ENCODE results near the gene PSMB7. TPM values are rescaled to one million over a fixed set of nuclear protein-coding genes. Genes with fewer than 3 reads are reported as not detected.
A peak's percentile ranks its signal among the peaks of the same experiment; 100 is the strongest.

PSMB7 gene
- total RNA-seq, 6 experiments from 2014 or later = 220 to 267 (median 263) TPM

DNA sequence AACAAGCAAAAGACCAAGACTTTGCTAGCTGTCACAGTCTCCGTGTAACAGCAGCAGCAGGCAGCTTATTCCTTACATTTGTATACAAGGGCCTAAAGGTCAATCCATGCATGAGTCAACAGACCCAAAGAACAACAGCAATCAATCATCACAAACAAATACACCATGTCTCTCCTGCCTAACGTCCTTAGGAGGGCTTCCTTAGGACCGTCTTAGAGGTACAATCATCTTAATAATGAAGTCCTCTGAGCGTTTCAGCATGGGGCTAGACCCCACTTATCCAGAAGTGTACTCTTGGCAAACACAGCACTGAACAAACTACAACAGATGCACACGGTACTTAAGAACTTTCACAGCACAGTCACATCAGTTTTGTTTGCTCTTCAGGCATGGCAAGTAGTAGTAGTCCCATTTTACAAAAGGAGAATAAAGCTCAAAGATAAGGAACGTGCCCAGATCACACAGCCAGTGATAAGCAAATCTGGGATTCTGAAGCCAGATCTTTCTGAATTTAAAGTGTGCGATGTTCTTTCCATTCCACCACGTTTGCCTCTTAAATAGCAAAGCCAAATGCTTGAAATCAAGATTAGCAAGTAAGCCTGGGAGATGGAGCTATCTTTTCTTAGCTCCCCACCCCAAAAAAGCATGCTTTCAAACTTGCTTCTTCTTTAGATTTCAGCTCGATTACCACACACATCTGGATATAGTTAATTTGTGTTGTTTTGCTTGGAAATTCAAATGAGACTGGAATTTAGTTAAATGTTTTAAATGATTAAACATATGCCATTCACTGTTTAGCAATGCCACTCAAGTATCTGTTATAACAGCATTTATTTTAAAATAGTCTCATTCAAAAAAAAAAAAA is 24.2 kb downstream of the PSMB7 start:
- Mint-ChIP-seq H3K4me1 (ENCODE audit: low read depth) (peaks cover 96% of the 10 kb centered on the region), H3K27me3 (ENCODE audit: insufficient read depth) (no peaks in the 10 kb centered on the region), H3K9me3 (no peaks in the 10 kb centered on the region), H3K4me3 (peak overlapping the region; percentile 70), H3K27ac (peak overlapping the region; percentile 87), H3K36me3 (ENCODE audit: low read depth) (no peaks in the 10 kb centered on the region)
- no peak for DNase-seq
- TF ChIP-seq, protein P1, sequence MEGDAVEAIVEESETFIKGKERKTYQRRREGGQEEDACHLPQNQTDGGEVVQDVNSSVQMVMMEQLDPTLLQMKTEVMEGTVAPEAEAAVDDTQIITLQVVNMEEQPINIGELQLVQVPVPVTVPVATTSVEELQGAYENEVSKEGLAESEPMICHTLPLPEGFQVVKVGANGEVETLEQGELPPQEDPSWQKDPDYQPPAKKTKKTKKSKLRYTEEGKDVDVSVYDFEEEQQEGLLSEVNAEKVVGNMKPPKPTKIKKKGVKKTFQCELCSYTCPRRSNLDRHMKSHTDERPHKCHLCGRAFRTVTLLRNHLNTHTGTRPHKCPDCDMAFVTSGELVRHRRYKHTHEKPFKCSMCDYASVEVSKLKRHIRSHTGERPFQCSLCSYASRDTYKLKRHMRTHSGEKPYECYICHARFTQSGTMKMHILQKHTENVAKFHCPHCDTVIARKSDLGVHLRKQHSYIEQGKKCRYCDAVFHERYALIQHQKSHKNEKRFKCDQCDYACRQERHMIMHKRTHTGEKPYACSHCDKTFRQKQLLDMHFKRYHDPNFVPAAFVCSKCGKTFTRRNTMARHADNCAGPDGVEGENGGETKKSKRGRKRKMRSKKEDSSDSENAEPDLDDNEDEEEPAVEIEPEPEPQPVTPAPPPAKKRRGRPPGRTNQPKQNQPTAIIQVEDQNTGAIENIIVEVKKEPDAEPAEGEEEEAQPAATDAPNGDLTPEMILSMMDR (IDR thresholded peaks at IDR 0.05) = no peak

DNA sequence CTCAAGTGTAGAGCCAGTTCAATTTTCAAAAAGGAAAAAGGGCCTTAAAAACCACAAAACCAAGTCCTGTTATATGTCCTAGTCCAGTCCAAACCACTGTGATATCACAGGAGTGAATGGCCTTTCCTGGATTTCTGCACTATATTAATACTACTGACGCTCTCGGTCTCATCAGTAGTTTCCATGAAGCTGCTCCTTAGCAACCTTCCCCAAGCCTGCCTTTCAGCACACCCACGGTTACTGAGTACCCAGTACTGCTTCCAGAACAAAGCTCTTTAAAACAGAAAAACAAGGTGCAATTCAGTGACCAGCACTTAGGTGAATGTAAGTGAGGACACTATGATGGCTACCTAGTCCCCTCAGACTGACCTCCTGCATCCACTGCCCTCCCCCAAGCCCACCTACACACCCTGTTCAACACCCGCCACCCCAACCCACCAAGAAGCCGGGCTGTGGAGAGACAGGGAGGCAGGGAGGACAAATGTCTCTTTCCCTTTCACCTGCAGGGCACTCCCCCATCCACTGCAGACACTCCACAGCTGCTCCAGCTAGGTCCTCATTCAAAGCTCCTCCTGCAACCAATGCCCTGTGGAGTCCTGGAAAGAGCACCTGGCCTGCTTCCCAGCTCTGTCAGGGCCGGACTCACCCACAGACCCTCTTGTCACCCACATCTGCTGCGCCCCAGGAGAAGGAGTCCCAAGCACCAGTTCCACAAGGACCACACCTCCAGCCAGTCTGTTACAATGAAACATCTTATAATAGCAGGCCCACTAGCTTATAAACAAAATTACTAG is 25.9 kb downstream of the PSMB7 start:
- no peaks in the 10 kb centered on the region for H3K36me3 Mint-ChIP-seq (ENCODE audit: low read depth)
- H3K4me1 Mint-ChIP-seq (ENCODE audit: low read depth) = peaks cover 86% of the 10 kb centered on the region
- peak overlapping the region; percentile 14; the same call in 1 of the 2 replicates for H3K27ac Mint-ChIP-seq

DNA sequence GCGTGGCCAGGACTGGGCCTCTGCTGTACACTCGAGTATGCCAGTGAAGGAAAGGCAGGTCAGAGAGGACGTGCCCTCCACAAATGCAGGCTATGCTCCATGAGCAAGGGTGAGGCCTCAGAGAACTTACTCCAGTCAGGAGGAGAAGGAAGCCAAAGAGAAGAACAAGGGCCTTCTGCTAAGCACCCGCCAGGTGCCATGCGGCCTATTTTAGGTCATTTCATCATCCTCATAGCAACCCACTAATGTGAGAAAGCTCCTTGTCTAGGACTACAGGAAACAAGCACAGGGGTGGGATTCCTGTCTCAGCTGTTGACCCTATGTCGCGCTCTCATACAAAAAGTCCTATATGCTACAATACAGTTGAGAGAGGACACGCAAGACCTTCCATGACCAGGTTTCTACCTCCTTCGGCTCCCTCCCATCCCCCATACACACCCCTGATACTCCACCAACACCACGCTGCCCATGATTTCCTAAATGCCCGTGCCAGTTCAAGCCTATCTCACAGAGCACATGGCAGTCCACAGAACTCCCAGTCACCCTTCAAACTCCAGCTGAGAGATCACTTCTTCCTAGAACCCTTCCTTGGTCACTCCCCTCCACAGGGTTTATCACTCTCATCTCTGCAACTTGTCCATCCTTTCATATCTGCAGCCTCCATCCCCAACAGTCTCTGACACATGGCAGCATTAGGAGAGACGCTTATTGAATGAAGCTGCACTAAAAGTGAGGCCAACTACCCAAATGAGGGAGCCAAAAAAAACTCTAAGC is 26.8 kb downstream of the PSMB7 start:
- DNase-seq = no peak
- H3K9me3 Mint-ChIP-seq = no peaks in the 10 kb centered on the region
- peaks cover 7% of the 10 kb centered on the region for H3K36me3 Mint-ChIP-seq (ENCODE audit: low read depth)
- H3K4me1 Mint-ChIP-seq (ENCODE audit: low read depth) = peaks cover 78% of the 10 kb centered on the region
- no peak overlapping the region for H3K4me3 Mint-ChIP-seq
- TF ChIP-seq, protein P1 (IDR thresholded peaks at IDR 0.05) = no peak
- no peaks in the 10 kb centered on the region for H3K27me3 Mint-ChIP-seq (ENCODE audit: insufficient read depth)
- peak overlapping the region; percentile 11; the same call in 1 of the 2 replicates for H3K27ac Mint-ChIP-seq

More for the DNA sequence above, 25.9 kb downstream of the PSMB7 start:
- DNase-seq = no peak
- no peak overlapping the region for H3K4me3 Mint-ChIP-seq
- no peaks in the 10 kb centered on the region for H3K27me3 Mint-ChIP-seq (ENCODE audit: insufficient read depth)
- TF ChIP-seq, protein P1 (IDR thresholded peaks at IDR 0.05) = no peak
- no peaks in the 10 kb centered on the region for H3K9me3 Mint-ChIP-seq

DNA sequence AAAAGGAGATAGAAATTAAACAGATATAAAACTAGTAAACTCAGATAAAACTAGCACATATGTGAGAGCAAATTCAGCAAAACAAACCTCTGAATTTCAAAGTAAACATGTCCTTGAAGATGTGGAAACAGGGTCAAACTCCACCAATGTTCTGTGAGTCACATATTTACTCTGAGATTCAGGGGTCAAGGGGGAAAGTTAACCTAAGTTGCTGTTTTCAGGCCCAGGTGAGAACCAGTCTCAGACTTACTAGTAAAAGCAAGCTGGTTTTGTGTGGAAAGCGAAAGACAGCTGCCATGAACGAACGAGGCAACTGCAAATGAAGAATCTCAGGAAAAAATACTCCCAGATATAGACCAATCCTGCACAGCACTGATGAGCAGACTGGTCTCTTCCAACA is 29.0 kb downstream of the PSMB7 start:
- H3K9me3 Mint-ChIP-seq = no peaks in the 10 kb centered on the region
- TF ChIP-seq, protein P1 (IDR thresholded peaks at IDR 0.05) = no peak
- no peak for DNase-seq
- peaks cover 62% of the 10 kb centered on the region for H3K4me1 Mint-ChIP-seq (ENCODE audit: low read depth)
- H3K27ac Mint-ChIP-seq = no peak overlapping the region
- peaks cover 11% of the 10 kb centered on the region for H3K36me3 Mint-ChIP-seq (ENCODE audit: low read depth)
- H3K27me3 Mint-ChIP-seq (ENCODE audit: insufficient read depth) = no peaks in the 10 kb centered on the region
- no peak overlapping the region for H3K4me3 Mint-ChIP-seq

DNA sequence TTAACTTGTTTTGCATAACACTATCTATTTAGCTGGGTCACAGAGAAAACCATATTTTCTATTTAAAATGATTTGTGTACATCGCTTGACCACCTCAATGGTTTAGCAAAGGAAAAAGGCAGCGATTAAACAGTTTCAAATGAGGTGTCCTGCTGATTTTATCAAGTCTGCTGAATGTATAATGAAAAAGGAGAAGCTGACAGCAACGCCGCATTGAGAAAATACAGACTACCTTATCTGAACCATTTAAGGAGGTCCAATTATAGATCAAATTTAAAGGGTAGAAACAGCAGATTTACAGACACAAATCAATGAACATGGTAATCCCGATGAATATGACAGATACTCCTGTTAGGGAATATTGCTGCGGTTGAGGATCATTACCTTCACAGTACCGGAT is 29.6 kb downstream of the PSMB7 start:
- H3K4me3 Mint-ChIP-seq = no peak overlapping the region
- peaks cover 59% of the 10 kb centered on the region for H3K4me1 Mint-ChIP-seq (ENCODE audit: low read depth)
- H3K36me3 Mint-ChIP-seq (ENCODE audit: low read depth) = peaks cover 11% of the 10 kb centered on the region
- H3K27ac Mint-ChIP-seq = no peak overlapping the region
- DNase-seq = no peak
- no peaks in the 10 kb centered on the region for H3K9me3 Mint-ChIP-seq
- no peaks in the 10 kb centered on the region for H3K27me3 Mint-ChIP-seq (ENCODE audit: insufficient read depth)
- TF ChIP-seq, protein P1 (IDR thresholded peaks at IDR 0.05) = no peak
